Erythroblast (primary cell): Measurements from ENCODE around the gene FREM1.

Experiments
- GATA1 ChIP-seq: IDR thresholded peaks from 2 replicates; pipeline ENCODE4 v1.6.1; 2011; ENCODE audit warnings: low read depth, mild to moderate bottlenecking, control low read depth, low read length, moderate library complexity
- POLR2A ChIP-seq: IDR thresholded peaks from 2 replicates; pipeline ENCODE4 v1.6.1; 2011; ENCODE audit warnings: mild to moderate bottlenecking, low read length

DNA sequence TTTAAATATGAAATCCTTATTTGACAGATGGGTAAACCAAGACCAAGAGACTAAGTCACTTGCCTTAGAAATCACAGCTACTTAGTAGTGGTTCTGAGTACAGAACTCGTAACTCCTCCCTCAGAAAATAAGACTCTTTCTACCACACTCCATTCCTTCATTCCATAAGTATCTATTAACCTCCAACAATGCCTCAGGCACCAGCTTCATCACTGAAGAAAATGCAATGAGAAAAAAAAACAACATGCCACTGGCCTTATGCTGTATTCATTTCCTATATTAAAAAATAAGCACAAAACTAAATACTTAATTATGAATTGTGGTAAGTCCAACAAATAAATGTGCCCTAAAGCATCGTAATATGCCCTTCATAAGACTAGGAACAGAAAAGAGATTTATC, 13.5 kb upstream of the FREM1 start:
- TF ChIP-seq POLR2A (no peak), GATA1 (no peak)
